HG03342 (cell line): ENCODE data around the gene LYRM9.
"Not testable (repeated sequence)": the region's sequence is repeated elsewhere in the genome, so short reads cannot be mapped to it uniquely, and the experiment has no call there.

ENCODE experiments used
- ATAC-seq: cut with Tn5 transposase; IDR thresholded peaks from one replicate; pipeline ENCODE4 v1.9.1; 2021; ENCODE audit warnings: mild to moderate bottlenecking, moderate library complexity; ENCODE audit not compliant: unreplicated experiment

Gene LYRM9

DNA sequence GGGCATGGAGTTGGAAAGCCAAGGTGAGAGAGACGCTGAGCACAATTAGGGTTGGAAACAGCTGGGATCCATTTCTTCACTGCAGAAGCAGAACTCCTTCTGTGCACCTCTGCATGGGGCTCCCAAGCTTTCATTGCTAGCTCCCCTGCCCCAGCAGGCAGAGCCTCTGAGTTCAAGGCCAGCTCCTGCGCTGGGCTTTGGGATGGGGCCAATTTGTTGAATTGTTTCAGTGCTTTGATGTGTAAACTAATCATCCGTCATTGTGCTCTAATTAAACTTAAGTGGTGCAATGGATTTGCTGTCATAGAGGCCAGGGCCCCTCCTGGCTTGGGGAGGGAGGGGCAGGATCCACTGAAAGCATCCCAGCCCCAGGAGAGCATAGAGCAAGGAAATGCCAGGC lies 13.5 kb upstream of the LYRM9 start:
- no peak for ATAC-seq

DNA sequence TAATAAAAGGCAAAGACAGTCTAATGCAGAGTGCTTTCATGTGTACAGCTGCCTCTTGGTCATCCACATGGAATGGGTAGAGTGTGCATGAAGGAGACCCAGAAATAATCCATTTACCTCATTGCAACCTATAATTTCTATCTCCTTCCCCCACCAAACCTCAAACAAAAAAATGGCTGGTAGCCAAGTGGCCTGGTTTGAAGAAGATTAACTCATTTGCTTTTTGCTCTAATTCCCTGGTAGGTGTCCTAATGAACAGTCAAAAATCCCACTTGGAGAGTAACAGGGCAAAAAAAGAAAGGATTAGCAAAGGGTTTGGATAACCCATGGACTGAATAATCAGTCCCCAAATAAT lies 13.0 kb upstream of the LYRM9 start:
- no peak for ATAC-seq

DNA sequence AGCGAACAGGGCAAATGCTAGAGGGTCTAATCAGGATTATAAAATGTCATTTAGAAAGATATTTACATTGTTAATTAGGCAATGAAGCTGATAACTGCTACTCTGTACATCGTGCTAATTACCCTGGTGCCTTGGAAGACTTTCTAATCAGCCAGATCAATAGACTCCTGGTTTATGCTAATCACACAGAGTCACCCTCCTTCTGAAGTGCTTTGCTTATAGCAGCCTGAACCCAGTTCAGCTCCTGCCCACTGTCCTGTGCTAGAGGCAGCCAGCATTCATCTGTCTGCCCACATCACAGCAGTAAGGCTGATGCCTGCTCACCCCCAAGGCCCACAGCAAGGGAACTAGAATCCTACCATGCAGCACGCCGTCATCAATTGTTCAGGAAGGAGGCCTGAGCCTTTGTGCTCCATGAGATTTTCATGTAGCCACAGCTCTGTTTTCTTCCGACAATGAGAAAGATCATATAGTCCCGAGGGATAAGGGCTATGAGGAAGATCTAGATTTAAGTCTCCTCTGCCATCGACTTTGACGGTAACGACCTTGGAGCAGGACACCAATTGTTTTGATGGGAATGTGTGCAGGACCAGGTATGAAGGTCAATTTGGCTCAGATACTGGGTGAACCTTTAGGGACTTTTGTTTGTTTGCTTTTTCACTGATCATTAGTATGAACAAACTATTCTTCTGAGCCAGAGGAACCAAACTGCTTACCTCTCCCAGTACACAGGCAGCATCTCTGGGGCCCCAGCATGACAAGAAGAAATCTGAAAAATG lies 12.5 kb upstream of the LYRM9 start:
- no peak for ATAC-seq

DNA sequence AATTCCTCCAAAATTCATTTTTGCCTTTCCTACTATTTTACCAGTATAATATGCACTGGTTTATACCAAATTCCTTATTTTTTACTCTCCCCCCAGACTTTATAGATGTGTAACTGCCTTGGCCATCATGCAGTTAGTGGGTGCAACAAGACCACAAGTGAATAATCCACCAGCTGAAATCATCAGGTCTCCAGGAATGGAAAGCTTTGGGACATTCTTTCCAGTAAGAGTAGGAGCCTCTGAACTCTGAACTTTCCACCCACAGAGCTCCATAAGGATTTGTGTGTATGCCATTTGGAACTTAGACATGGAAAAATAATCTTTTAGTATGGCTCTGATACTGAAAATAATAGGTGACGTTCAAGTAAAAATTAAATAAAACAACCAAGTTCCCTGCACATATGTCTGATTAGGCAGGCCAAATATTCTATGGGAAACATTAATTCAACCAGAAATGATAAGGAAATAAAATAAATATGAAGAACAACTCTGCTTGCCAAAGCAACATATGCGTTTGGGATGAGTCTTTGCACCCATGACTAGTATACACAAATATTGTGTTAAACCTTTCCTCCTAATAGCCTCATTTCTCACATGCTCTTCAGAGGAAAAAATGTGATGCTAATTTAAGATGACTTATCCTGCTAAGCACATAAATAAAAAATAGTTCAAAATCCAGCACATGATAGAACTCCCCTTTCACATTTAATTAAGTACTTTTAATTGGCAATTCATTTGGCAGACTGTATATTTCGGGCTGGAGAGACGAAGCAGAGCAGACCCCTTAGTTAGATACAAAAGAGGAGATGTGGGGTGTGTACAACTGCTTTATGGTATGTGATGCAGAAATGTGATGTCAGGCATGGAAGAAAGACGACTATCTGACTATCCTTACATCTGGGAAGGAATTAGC lies 11.6 kb upstream of the LYRM9 start:
- no peak for ATAC-seq

DNA sequence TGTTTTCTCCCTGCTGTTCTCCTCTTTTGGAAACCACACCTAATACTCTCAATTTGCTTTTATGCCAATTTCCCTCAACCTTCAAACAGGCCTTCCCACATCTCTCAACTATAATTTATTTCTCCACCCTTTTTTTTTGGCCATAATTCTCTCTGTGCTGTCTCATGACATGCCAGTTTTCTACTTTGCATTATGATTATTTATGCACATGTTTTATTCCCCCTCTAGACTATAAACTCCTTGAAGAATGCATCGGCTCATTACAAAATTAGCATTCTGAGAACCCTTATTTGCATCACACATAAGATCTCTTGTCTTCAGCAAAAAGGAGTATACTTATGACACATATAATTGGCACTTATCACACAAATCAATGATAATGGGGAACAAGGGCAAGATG lies 10.9 kb upstream of the LYRM9 start:
- ATAC-seq = no peak

DNA sequence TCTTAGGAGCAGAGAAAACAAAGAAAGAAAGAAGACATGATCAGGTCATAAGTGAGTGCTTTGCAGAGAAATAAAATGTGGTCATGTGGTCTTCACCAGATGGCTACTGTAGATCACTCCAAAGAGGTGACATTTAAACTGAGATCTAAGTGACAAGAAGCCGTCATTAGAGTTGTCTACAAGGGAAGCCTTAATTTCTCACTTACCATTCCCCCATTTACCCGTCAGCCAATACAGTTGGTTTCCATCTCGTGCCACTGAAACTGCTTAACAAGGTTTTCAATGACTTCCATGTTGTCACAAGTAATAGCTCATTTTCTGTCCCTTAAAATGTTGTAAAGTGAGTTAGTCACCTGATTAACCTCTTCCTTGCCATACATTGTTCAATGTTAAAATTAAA lies 6.4 kb upstream of the LYRM9 start:
- no peak for ATAC-seq

DNA sequence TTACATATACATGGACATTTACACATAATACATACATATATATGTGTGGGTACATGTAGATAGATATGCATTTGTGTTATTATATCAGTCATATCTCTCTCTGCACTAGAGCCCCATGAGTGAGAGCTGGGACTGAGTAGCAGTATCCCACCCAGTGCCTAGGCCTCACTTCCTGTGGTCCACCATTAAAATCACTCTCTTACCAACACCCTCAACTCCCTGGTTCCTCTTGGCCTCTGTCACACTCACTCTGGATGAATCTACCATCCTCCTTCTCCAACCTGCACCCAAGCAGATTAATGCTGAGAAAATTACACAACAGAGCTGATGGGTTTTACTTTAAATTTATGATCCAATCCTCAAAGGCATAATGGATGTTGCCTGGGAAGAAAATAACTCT lies 4.9 kb upstream of the LYRM9 start:
- ATAC-seq = no peak

DNA sequence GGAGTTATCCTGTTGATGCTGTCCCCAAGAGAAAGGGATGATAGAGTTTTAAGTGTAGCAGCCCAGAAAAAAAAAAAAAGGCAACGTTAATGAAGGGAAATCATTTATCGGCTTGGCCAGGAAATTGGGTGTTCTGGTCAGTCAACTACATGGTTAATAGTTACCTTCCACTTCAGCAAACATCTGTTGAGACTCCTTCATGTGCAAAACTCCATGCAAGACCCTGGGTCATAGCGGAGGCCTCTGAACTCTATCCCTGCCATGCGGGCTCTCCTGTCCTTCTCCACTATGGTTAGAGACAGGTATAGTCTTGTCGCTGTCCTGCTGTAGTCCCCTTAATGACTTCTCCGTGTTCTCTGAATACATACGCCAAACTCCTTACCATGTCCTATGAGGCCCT lies 3.5 kb upstream of the LYRM9 start:
- ATAC-seq = no peak

DNA sequence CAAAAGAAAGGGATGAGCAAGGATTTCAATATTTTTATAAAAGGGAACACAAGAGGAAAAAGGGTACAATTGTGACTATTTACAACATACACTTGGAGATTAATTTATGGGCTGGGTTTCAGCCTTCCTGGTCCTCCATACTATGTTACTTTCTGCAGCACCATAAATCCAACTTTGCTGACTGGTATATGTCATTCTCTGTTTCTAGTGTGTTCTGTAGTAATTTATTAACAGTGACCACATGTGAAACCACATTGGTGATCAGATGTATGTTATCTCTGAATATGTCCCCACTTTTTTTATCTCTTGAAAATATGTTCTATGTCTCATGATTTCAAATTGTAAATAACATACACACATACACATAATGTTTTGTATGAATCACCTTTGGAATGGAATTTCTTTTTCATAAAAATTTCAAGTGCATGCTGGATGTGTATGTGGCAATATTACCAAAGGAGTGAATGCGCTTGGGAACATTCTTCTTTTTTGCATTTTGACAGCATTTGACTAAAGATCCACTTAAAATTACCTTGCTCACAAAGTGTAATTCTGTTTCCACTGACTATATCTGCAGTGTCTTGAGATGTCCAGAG lies 2.9 kb upstream of the LYRM9 start:
- no peak for ATAC-seq

DNA sequence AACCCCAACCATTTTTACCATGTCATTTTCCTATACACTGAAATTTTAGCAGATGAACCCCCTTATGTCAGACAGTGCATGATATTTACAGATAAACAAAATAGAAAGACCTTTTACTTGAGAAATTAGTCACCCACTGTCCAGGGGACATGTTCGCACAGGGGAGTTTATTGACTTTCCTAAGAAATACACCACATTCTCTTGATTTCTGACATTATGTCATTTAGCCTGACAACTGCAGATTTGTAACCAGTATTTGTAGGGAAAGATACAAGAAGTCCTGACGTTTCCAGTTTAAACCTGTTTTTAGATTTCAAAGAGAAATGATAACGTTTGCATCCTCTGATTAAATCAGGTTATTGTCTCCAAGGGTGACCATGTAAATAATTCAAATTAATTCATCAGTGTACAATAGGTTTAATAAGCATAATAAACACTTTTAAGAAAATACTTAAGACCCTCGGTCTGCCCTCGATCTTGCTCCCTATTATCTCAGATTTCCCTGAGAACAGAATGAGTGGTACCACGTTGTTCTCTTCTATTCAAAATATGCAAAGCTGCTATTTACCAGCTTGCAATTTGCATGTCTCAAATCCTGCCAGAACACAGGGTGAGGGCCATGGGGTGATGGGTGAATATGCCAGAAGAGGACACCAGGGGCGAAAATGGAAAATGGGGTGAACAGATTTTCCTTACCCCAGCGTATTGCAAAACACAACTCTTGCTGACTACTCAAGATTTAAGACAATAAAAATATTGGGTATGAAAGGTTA lies 2.1 kb upstream of the LYRM9 start:
- no peak for ATAC-seq

DNA sequence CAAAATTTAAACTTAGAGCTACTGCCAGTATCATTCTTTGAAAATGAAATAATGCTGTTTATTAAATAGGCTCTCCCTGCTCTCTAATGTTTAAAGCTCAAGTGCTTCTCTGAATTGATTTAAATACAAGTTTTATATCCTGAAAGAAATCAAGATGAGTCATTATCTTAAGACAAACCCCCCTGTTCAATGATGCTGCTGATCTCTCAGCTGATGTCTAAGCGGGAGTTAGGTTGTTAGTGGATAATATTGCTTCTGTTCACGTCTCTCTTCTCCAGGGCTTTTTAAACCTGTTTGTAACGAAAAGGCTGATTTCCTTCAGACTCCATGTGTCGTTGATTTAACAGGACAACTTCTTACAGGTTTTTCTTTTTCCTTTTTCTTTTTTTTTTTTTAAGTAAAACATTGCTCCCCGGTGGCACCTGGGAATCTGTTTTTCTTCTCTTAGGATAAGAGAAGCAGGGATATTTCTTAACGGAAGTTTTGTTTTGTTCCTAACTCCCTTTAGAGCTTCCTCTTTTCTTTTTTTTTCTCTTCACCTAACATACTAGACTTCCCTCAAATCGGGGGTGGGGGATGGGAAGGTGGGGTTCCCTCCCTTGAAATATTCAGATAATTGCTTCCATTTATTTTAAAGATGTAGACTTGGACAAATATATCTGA lies 807 bp upstream of the LYRM9 start:
- ATAC-seq = no peak

DNA sequence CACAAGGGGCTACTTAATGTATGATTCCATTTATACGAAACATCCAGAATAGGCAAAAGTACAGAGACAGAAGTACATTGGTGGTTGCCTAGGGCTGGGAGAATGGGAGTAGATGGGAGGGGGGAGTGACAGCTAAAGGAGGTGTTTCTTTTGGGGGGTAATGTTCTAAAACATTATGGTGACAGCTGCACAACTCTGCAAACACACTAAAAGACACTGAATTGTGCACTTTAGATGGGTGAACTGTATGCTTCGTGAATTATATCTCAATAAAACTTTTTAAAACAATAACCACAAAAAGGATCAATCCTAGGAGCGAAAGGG lies 661 bp downstream of the LYRM9 start:
- ATAC-seq = no peak

DNA sequence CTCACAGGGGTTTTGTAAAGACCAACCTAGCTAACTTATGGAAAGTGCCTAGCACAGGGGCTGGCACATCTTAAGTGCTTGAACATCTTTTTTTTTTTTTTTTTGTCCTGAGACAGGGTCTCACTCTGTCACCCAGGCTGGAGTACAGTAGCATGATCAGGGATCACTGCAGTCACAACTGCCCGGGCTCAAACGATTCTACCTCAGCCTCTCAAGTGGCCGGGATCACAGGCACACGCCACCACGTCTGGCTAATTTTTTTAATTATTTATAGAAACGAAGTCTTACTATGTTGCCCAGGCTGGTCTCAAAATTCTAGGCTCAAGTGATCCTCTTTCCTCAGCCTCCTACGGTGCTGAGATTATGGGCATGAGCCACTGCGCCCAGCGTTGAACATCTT lies 1.3 kb downstream of the LYRM9 start:
- ATAC-seq = no peak

DNA sequence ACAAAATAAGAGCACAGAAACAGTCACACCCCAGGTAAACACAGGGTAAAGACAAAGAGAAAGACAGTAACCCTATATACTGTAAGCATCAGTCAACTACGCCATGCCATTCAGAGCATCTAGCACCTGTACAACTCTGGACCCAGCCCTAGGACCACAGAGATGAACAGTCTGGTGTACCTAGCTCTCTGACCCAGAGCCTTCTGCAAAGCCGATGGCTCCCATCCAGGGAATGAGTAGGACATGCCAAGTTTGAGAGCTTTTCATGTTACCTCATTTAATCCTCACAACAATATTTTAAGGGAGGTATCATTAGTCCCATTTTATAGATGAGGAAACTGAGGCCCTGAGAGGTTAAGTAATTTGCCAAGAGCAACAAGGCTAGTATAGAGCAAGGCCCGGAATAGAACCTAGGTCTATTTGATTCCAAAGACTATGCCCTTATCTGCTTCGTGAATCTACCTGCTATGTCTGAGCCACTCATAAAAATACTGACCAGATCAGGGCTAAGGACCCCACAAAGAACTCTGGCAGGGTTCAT lies 3.4 kb downstream of the LYRM9 start:
- no peak for ATAC-seq

DNA sequence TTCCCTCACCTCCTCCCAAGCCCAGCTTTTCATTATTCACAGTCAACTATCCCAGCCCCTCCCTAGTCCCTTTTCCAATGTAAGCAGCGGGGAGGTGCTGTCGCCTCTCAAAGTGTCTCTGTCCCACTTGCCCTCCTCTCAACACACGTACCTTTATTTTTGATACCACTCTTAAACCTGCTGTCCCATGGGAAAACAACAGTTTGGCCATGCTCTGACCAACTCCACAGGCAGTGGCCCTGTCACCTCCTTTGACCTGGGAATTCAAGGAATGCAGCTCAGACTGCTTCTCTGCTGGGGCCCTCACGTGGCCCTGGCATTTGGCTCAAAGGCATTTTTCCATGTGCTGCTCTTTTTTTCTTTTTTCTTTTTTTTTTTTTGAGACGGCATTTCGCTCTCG lies 4.2 kb downstream of the LYRM9 start:
- ATAC-seq = no peak

DNA sequence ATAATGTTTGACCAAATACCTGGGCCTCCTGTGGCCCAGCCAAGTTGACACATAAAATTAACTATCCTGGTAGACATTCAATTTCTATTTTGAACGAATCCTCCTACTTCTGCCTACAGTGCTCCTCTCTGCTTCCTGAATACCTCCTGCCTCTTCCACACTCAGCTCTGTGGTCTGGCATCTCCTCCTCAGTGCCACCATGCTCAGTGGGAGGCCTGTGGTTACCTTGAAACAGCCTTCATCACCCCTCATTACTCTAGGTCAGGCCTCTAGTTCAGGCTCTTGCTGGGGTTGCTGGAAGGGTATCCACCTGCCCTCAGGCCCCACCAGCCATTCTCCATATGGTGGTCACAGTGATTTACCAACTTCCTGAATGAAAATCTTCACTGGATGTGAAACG lies 5.1 kb downstream of the LYRM9 start:
- no peak for ATAC-seq

DNA sequence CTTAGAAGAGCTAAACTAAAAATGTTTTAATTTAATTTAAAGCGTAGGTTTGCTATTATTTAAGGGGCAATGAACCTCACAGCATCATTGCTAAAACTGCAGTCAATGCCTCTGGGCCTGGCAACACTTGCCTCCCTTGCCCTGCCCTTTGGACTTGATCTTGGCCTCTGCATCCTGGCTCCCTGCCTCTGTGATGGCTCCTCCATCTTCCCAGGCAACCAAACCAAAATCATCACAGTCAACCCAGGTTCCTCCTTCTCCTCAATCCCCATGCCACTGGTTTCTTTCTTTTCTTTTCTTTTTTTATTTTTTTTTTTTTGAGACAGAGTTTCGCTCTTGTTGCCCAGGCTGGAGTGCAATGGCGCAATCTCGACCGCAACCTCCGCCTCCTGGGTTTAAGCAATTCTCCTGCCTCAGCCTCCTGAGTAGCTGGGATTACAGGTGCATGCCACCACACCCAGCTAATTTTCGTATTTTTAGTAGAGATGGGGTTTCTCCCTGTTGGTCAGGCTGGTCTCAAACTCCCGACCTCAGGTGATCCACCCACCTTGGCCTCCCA lies 6.7 kb downstream of the LYRM9 start:
- not testable (repeated sequence) for ATAC-seq

DNA sequence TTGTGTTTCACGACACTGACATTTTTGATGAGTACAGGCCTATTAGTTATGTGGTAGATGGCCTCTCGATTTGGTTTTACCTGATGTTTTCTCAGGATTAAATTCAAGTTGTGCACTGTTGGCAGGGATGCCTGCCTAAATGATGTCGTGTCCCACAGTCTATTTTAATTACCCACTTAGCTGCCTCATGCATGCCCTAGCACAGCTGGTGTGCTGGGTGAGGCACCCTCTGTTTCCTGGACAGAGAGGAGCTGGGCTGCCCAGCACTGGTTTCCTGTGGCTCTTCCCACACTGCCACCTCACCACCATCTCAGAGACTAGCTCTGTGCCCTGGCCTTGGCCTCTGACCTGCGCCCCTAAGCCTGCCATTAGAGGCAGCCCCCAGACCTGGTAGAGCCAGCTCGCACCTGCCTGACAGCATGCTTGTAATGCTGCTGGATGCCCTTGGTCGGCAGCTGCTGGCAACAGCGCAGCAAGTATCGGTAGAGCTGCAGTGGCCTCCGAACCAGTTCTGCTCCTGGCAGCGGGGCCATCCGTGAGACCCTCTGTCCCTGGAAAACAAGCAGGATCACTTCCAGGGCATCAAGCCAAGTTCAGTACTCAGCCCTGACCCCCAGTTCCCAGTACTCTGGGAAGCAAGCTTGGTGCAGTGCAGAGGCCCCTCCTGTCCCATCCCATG lies 10.9 kb downstream of the LYRM9 start:
- ATAC-seq = no peak

DNA sequence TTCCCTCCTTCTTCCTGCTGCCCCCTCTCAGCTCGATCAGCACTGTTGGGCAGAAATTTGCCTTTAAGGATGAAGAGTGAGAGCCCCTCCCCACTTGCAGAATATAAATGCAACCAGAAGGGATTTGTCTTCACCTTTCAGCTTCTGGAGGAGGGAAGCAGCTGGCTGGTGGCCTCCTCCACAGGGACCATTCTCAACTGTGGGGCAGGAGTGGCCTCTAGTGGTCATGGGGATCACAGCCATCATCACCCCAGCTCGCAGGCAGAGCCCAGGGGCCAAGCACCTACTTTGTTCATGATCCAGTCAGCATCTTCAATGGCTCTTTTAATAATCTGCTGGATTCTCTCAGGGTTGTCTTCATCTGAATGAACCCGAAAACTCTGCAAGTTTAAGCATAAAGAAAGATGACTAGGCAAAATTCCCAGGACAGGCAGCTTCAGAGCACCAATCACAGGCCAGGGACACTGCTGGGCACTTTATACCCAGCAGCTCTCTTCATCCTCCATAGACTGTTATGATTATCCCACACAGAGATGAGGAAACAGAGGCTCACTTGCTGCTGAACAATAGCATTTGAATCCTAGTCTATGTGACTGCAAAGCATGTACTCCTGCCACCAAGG lies 13.1 kb downstream of the LYRM9 start:
- no peak for ATAC-seq
